SK-N-SH (cell line): ENCODE results near the gene MYBPH. TPM values are rescaled to one million over a fixed set of nuclear protein-coding genes. Genes with fewer than 3 reads are reported as not detected.

Experiments
- CTCF ChIA-PET: fragments of 300-600, 350-600 bp; formaldehyde crosslinking; extraction: SDS; loops from one replicate; lab custom pipeline; 2021; lab: Yijun Ruan, JAX
- POLR2A ChIA-PET: fragments of 350-600 bp; sonication (Branson Sonifier 250); formaldehyde crosslinking; extraction: SDS; loops from one replicate; lab custom pipeline; 2020; ENCODE audit warnings: antibody characterized with exemption, inconsistent platforms; lab: Yijun Ruan, JAX
- DNase-seq: peaks from one replicate; pipeline ENCODE4 v3.0.0; 2012
- H2AFZ ChIP-seq: fragments of 200-600 bp; sonication (generic); 2 replicates; pipeline ENCODE4 v1.8.1; 2016; ENCODE audit warnings: antibody characterized with exemption, mild to moderate bottlenecking, low read depth
- H3F3A ChIP-seq: fragments of 200-600 bp; sonication (generic); replicated peaks from 2 replicates; pipeline ENCODE3; 2016; ENCODE audit warnings: antibody characterized with exemption, mild to moderate bottlenecking; ENCODE audit not compliant: insufficient read depth
- H3K27ac ChIP-seq, 2 experiments: fragments of 200-500 bp in 1 of 2; fragments of 200-600 bp in 1 of 2; sonication (Bioruptor generic) in 1 of 2; sonication (generic), shearing (Covaris generic) in 1 of 2; 2 replicates each; pipeline versions ENCODE4 v1.5.1 to v1.6.1; 2014 to 2016; ENCODE audit warnings: low read depth in 2 of 2, inconsistent platforms in 1 of 2, low read length in 1 of 2, mild to moderate bottlenecking in 1 of 2, mixed read lengths in 1 of 2
- H3K27me3 ChIP-seq: fragments of 200-600 bp; sonication (generic), shearing (Covaris generic); 2 replicates; pipeline ENCODE4 v1.6.1; 2016; ENCODE audit warnings: mixed run types; ENCODE audit not compliant: insufficient read depth
- H3K36me3 ChIP-seq, 2 experiments: fragments of 200-500 bp in 1 of 2; fragments of 200-600 bp in 1 of 2; sonication (Bioruptor generic) in 1 of 2; sonication (generic) in 1 of 2; replicated peaks in 1 of 2; 2 replicates each; pipeline versions ENCODE3 to v1.5.1; 2014 to 2016; ENCODE audit warnings: low read length in 1 of 2, mild to moderate bottlenecking in 1 of 2; ENCODE audit not compliant: insufficient read depth in 2 of 2, control insufficient read depth in 1 of 2
- H3K4me1 ChIP-seq, 2 experiments: fragments of 200-500 bp in 1 of 2; fragments of 200-600 bp in 1 of 2; sonication (Bioruptor generic) in 1 of 2; sonication (generic), shearing (Covaris generic) in 1 of 2; 2 replicates each; pipeline versions ENCODE4 v1.5.1 to v1.6.1; 2014 to 2016; ENCODE audit warnings: low read depth in 1 of 2, low read length in 1 of 2, mixed run types in 1 of 2; ENCODE audit not compliant: insufficient read depth in 2 of 2, control insufficient read depth in 1 of 2
- H3K4me2 ChIP-seq: fragments of 200-600 bp; sonication (generic), shearing (Covaris generic); 2 replicates; pipeline ENCODE4 v1.6.1; 2017; ENCODE audit warnings: mixed run types
- H3K4me3 ChIP-seq, 2 experiments: fragments of 200-500 bp in 1 of 2; fragments of 200-600 bp in 1 of 2; sonication (Bioruptor generic) in 1 of 2; sonication (generic), shearing (Covaris generic) in 1 of 2; 2 replicates each; pipeline versions ENCODE4 v1.5.1 to v1.8.1; 2014 to 2016; ENCODE audit warnings: low read depth in 2 of 2, inconsistent platforms in 1 of 2, low read length in 1 of 2, mild to moderate bottlenecking in 1 of 2, mixed read lengths in 1 of 2, moderate library complexity in 1 of 2
- H3K79me2 ChIP-seq: fragments of 200-600 bp; sonication (generic); 2 replicates; pipeline ENCODE4 v1.8.1; 2017; ENCODE audit warnings: mild to moderate bottlenecking; ENCODE audit not compliant: insufficient read depth
- H3K9ac ChIP-seq: fragments of 200-600 bp; sonication (generic); 2 replicates; pipeline ENCODE4 v1.6.1; 2017; ENCODE audit warnings: mixed run types
- H3K9me2 ChIP-seq: fragments of 200-600 bp; sonication (generic); 2 replicates; pipeline ENCODE4 v1.6.1; 2017; ENCODE audit warnings: mixed run types
- H3K9me3 ChIP-seq: fragments of 200-600 bp; sonication (generic); 2 replicates; pipeline ENCODE4 v1.6.1; 2017; ENCODE audit warnings: mixed run types, mild to moderate bottlenecking, moderate library complexity
- H4K20me1 ChIP-seq: fragments of 200-600 bp; sonication (generic); 2 replicates; pipeline ENCODE4 v1.6.1; 2017; ENCODE audit warnings: mild to moderate bottlenecking, mixed run types; ENCODE audit not compliant: insufficient read depth
- CHD2 ChIP-seq: fragments of 150-350 bp; IDR thresholded peaks from 2 replicates; pipeline ENCODE4 v1.6.1; 2018; ENCODE audit warnings: low read length; ENCODE audit not compliant: partially characterized antibody
- CTCF ChIP-seq: fragments of 200-600 bp; sonication (generic); IDR thresholded peaks from 2 replicates; pipeline ENCODE4 v1.6.1; 2017; ENCODE audit warnings: antibody characterized with exemption, mild to moderate bottlenecking, moderate library complexity
- FOXJ3 ChIP-seq: sonication (generic); formaldehyde crosslinking; IDR thresholded peaks from 2 replicates; pipeline ENCODE4 v1.5.1; 2020; ENCODE audit warnings: mild to moderate bottlenecking, missing genetic modification reagents
- FOXM1 ChIP-seq: IDR thresholded peaks from 2 replicates; pipeline ENCODE4 v1.4.0; 2012; ENCODE audit warnings: low read depth, mild to moderate bottlenecking
- GATA2 ChIP-seq: sonication (generic); formaldehyde crosslinking; IDR thresholded peaks from 2 replicates; pipeline ENCODE4 v1.5.0; 2020; ENCODE audit warnings: mild to moderate bottlenecking, missing genetic modification reagents
- JUND ChIP-seq: IDR thresholded peaks from 2 replicates; pipeline ENCODE4 v1.4.0; 2012
- MAX ChIP-seq: IDR thresholded peaks from 2 replicates; pipeline ENCODE4 v1.4.0; 2012; ENCODE audit warnings: low read depth
- MEF2A ChIP-seq: IDR thresholded peaks from 2 replicates; pipeline ENCODE4 v1.4.0; 2012; ENCODE audit warnings: low read depth, borderline replicate concordance
- NFIC ChIP-seq: IDR thresholded peaks from 2 replicates; pipeline ENCODE4 v1.4.0; 2012; ENCODE audit warnings: borderline replicate concordance
- POLR2AphosphoS5 ChIP-seq: IDR thresholded peaks from 2 replicates; pipeline ENCODE4 v1.6.1; 2012; ENCODE audit warnings: low read depth, low read length
- RAD21 ChIP-seq: IDR thresholded peaks from 2 replicates; pipeline ENCODE4 v1.6.1; 2012; ENCODE audit warnings: mild to moderate bottlenecking, low read length
- REST ChIP-seq: IDR thresholded peaks from 2 replicates; pipeline ENCODE4 v1.6.1; 2012; ENCODE audit warnings: mild to moderate bottlenecking, low read depth, low read length, moderate library complexity
- TAF1 ChIP-seq: IDR thresholded peaks from 2 replicates; pipeline ENCODE4 v1.6.1; 2012; ENCODE audit warnings: low read depth, mild to moderate bottlenecking, low read length, moderate library complexity, borderline replicate concordance
- TCF12 ChIP-seq: IDR thresholded peaks from 2 replicates; pipeline ENCODE4 v1.4.0; 2012
- TEAD4 ChIP-seq: IDR thresholded peaks from 2 replicates; pipeline ENCODE4 v1.4.0; 2012; ENCODE audit warnings: mild to moderate bottlenecking, borderline replicate concordance; ENCODE audit not compliant: insufficient read depth
- YY1 ChIP-seq: IDR thresholded peaks from 2 replicates; pipeline ENCODE4 v1.4.0; 2012; ENCODE audit warnings: low read depth, mild to moderate bottlenecking
- ZBTB33 ChIP-seq: IDR thresholded peaks from 2 replicates; pipeline ENCODE4 v1.4.0; 2012; ENCODE audit warnings: low read depth, borderline replicate concordance
- WGBS: methylation state at CpG from one replicate; pipeline ENCODE4 v1.1.6; 2017; ENCODE audit warnings: low lambda C conversion rate; 5-methylcytosine and 5-hydroxymethylcytosine counted together
- polyA plus RNA-seq, 3 experiments: library from polyadenylated mRNA; depleted of rRNA; stranded (reverse); fragments of >200 nt; gene quantifications; 2 replicates each; pipeline ENCODE4 v1.2.3, GENCODE V29; 2012

MYBPH gene
- polyA plus RNA-seq, 1 of the 3 experiments (the other 2 are of a cell fraction), result 0.12 TPM

GRCh38 chr1:203204756-203205155 is 29.1 kb upstream of the MYBPH start:
- no peak overlapping the region for H2AFZ ChIP-seq
- no peaks in the 10 kb centered on the region for H3K36me3 ChIP-seq
- ChIA-PET POLR2A (no interaction called here), CTCF (interaction anchor here (1.2 to 23.6 kb wide), 7 partner anchors 11 to 165 kb away, joined by 3 to 602 read pairs (median 12); partner anchors contain the start of genes ADORA1 and MYBPH)
- TF ChIP-seq REST (no peak), TCF12 (no peak), POLR2AphosphoS5 (no peak), MAX (no peak), TAF1 (no peak), FOXJ3 (CRISPR knock-in tag) (no peak), RAD21 (no peak), TEAD4 (no peak), NFIC (no peak)
- H3K9me2 ChIP-seq, result no peaks in the 10 kb centered on the region
- no peak overlapping the region for H3K27ac ChIP-seq
- 67% methylated on average over 2 of the region's 2 CpGs for WGBS
- no peaks in the 10 kb centered on the region for H3F3A ChIP-seq
- no peaks in the 10 kb centered on the region; a peak in 1 of 4 replicates for H3K4me1 ChIP-seq
- no peaks in the 10 kb centered on the region for H3K79me2 ChIP-seq
- no peaks in the 10 kb centered on the region for H4K20me1 ChIP-seq
- H3K9me3 ChIP-seq, result no peaks in the 10 kb centered on the region
- H3K4me3 ChIP-seq, result no peak overlapping the region
- H3K4me2 ChIP-seq, result no peak overlapping the region
- H3K27me3 ChIP-seq, result peaks cover 9% of the 10 kb centered on the region; the same call in 1 of the 2 replicates
- H3K9ac ChIP-seq, result no peak overlapping the region
- no peak for DNase-seq

DNA sequence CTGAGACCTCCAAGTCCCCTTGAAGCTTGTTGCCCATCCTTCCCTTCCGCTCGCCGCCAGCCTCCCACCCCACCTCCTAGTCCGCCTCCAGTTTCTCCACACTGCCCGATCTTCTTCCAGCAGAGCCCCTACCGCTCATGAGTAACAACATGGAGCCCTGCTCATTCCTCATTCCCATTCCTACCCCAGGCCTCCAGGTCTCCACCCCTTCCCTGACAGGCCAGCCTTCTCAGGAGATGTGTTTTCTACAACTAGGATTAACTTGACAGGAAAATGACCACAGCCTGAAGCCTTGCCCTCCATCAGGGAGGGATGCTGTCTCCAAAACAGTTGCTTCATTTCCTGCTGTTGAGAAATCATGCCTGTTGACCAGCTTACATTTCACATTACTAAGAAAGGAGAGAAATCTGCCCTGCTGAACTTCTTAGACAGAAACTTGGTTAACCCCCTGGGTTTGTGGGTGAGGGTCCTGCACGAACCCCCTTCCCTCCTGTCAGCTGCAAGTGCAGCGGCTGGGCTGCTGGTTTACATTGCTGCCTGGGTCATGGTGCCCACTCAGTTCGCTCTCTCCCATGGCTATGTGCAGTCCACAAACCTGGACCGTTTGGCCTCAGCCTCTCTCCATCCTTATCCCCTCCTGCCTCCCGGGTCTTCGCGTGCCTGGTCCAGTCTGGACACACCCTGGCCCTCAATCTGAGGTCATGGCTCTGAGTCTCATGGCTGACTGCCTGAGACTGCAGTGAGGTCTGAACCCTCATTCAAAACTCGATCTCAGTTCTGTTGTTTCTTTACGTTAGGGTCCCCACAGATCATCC is 27.0 kb upstream of the MYBPH start:
- POLR2A ChIA-PET, result no interaction called here
- H3K27ac ChIP-seq, result no peak overlapping the region
- DNase-seq, result no peak
- no peak overlapping the region for H3K4me3 ChIP-seq
- 72% methylated on average over 15 of the region's 15 CpGs for WGBS
- no peak overlapping the region for H3K4me2 ChIP-seq
- no peaks in the 10 kb centered on the region for H3F3A ChIP-seq
- CTCF ChIA-PET, result interaction anchor here (1.0 to 23.6 kb wide), 5 partner anchors 13 to 163 kb away, joined by 3 to 454 read pairs (median 12); no protein-coding TSS in a partner anchor
- no peaks in the 10 kb centered on the region for H4K20me1 ChIP-seq
- no peaks in the 10 kb centered on the region for H3K79me2 ChIP-seq
- peaks cover 9% of the 10 kb centered on the region; the same call in 1 of the 2 replicates for H3K27me3 ChIP-seq
- no peak overlapping the region for H3K9ac ChIP-seq
- no peak overlapping the region for H2AFZ ChIP-seq
- no peaks in the 10 kb centered on the region; a peak in 1 of 4 replicates for H3K4me1 ChIP-seq
- no peaks in the 10 kb centered on the region for H3K36me3 ChIP-seq
- no peaks in the 10 kb centered on the region for H3K9me3 ChIP-seq
- H3K9me2 ChIP-seq, result no peaks in the 10 kb centered on the region
- TF ChIP-seq ZBTB33 (no peak), CHD2 (no peak), FOXM1 (no peak), POLR2AphosphoS5 (no peak), GATA2 (CRISPR knock-in tag) (no peak), MEF2A (no peak), JUND (no peak), CTCF (no peak), TEAD4 (no peak), YY1 (no peak)
